GM10266 (cell line): ENCODE measurements around the gene MYO7A.

Experiments used
- DNase-seq: peaks from one replicate; pipeline ENCODE4 v3.0.0; 2012; ENCODE audit errors: extremely low spot score
- CTCF ChIP-seq: IDR thresholded peaks from 2 replicates; pipeline ENCODE4 v1.5.1; 2012; ENCODE audit warnings: mild to moderate bottlenecking, low read depth; ENCODE audit not compliant: control insufficient read depth, insufficient read depth; ENCODE audit errors: missing control alignments

Gene MYO7A

GRCh38 chr11:77197626-77198320 lies 69.7 kb downstream of the MYO7A start:
- no peak for TF ChIP-seq CTCF
- DNase-seq: no peak

GRCh38 chr11:77198440-77198849 lies 70.4 kb downstream of the MYO7A start:
- peak; percentile 29 for TF ChIP-seq CTCF
- no peak for DNase-seq

GRCh38 chr11:77199137-77199745 lies 71.2 kb downstream of the MYO7A start:
- TF ChIP-seq CTCF: no peak
- DNase-seq: no peak

GRCh38 chr11:77200351-77201268 lies 72.6 kb downstream of the MYO7A start:
- TF ChIP-seq CTCF: no peak
- DNase-seq: no peak

- no peak for TF ChIP-seq CTCF
- no peak for DNase-seq
Measured at GRCh38 chr11:77201370-77201769, 73.3 kb downstream of the MYO7A start.

GRCh38 chr11:77201991-77202841 lies 74.2 kb downstream of the MYO7A start:
- no peak for TF ChIP-seq CTCF
- no peak for DNase-seq
